K562 (cell line): ENCODE data around the gene RRBP1.

Source experiments
- DPF2 ChIP-seq: fragments of 450-650 bp; IDR thresholded peaks from 2 replicates; pipeline ENCODE4 v1.6.1; 2016
- EZH2 ChIP-seq: IDR thresholded peaks from 2 replicates; pipeline ENCODE4 v1.6.1; 2012; ENCODE audit warnings: low read depth, mild to moderate bottlenecking, inconsistent platforms, low read length, borderline replicate concordance
- POLR2A ChIP-seq: fragments of 450-650 bp; conservative IDR thresholded peaks from 2 replicates; pipeline ENCODE4 v1.6.1; 2016
- U2AF1 ChIP-seq: fragments of 200-400 bp; formaldehyde crosslinking; optimal IDR thresholded peaks from 2 replicates; pipeline ENCODE3; 2017; ENCODE audit warnings: mild to moderate bottlenecking, low read depth, low read length, moderate library complexity
- ZFP1 ChIP-seq: fragments of 450-650 bp; formaldehyde crosslinking; IDR thresholded peaks from 2 replicates; pipeline ENCODE4 v1.4.0; 2020; ENCODE audit warnings: mild to moderate bottlenecking, mixed read lengths
- ZNF121 ChIP-seq: sonication (generic); formaldehyde crosslinking; conservative IDR thresholded peaks from 2 replicates; pipeline ENCODE4 v1.8.0; 2022; ENCODE audit warnings: missing genetic modification reagents
- ZNF263 ChIP-seq: sonication (generic); formaldehyde crosslinking; IDR thresholded peaks from 2 replicates; pipeline ENCODE4 v1.8.0; 2022; ENCODE audit warnings: mild to moderate bottlenecking, missing genetic modification reagents, borderline replicate concordance

DNA sequence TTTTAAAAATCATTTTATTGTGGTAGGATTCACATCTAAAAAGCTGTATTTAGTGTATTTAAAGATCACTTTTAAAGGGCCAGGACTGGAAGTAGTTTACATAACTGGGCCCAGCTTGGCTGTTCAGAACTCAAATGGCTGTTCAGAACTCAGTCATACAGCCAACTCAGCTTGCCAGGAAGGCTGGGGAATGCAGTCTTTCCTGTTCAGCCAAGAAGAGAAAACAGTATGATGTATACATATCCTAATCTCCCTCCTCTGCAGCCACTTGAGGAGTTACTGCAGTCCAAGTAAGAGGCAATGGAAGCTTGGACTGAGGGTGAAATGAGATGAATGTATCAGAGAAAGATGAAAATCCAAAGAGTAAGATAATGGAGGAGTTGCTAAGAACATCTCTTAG, 87.6 kb downstream of the RRBP1 start:
- TF ChIP-seq EZH2 (no peak), ZFP1 (no peak), ZNF263 (CRISPR knock-in tag) (no peak), U2AF1 (no peak), ZNF121 (CRISPR knock-in tag) (no peak), POLR2A (no peak), DPF2 (no peak)
